H1 (cell line): ENCODE results near the gene GSTM3. TPM values are rescaled to one million over a fixed set of nuclear protein-coding genes. Genes with fewer than 3 reads are reported as not detected.
A peak's percentile ranks its signal among the peaks of the same experiment; 100 is the strongest.

ENCODE experiments used
- CHD1 ChIP-seq: IDR thresholded peaks from 2 replicates; pipeline ENCODE4 v1.6.1; 2012; ENCODE audit warnings: low read depth, low read length, improper control_type of control experiment
- EZH2 ChIP-seq: fragments of 200-600 bp; sonication (generic); IDR thresholded peaks from 2 replicates; pipeline ENCODE4 v1.7.1; 2012; ENCODE audit warnings: low read depth, mild to moderate bottlenecking, moderate library complexity, low read length, inconsistent platforms; ENCODE audit not compliant: severe bottlenecking
- HDAC2 ChIP-seq, 2 experiments: fragments of 300-600 bp in 1 of 2; sonication (generic) in 1 of 2; IDR thresholded peaks; 2 replicates each; pipeline ENCODE4 v1.6.1; 2011 to 2012; ENCODE audit warnings: low read depth in 2 of 2, low read length in 2 of 2, mild to moderate bottlenecking in 2 of 2, moderate library complexity in 2 of 2, borderline replicate concordance in 1 of 2, inconsistent platforms in 1 of 2
- POLR2A ChIP-seq, 2 experiments: IDR thresholded peaks; 1 replicate in 1 of 2; 2 replicates in 1 of 2; pipeline ENCODE4 v1.6.1; 2011; ENCODE audit warnings: low read depth in 2 of 2, low read length in 2 of 2, mild to moderate bottlenecking in 2 of 2; ENCODE audit errors: control extremely low read depth in 1 of 2
- RAD21 ChIP-seq, 2 experiments: IDR thresholded peaks in 1 of 2; conservative IDR thresholded peaks in 1 of 2; 2 replicates each; pipeline ENCODE4 v1.6.1; 2011; ENCODE audit warnings: low read depth in 2 of 2, low read length in 2 of 2, improper control_type of control experiment in 1 of 2, inconsistent platforms in 1 of 2, mild to moderate bottlenecking in 1 of 2, moderate library complexity in 1 of 2
- SRF ChIP-seq: IDR thresholded peaks from 2 replicates; pipeline ENCODE4 v1.6.1; 2011; ENCODE audit warnings: mild to moderate bottlenecking, low read depth, low read length, moderate library complexity
- ZNF274 ChIP-seq: IDR thresholded peaks from 2 replicates; pipeline ENCODE4 v1.7.0; 2012; ENCODE audit warnings: low read length, borderline replicate concordance; ENCODE audit errors: extremely low read depth
- polyA plus RNA-seq, 7 experiments: library from polyadenylated mRNA; depleted of rRNA in 3 of 7; stranded (reverse) in 5 of 7; unstranded in 2 of 7; fragments of >200 nt in 5 of 7; fragments of 200-250 nt in 2 of 7; gene quantifications; 1 replicate in 5 of 7; 2 replicates in 1 of 7; 4 replicates in 1 of 7; pipeline versions ENCODE4 v1.2.1 to v1.2.3, GENCODE V29; 2011 to 2013; ENCODE audit warnings: missing spikeins in 2 of 7, mixed read lengths in 2 of 7
- total RNA-seq: library from RNA; stranded (reverse); fragmentation: NEBNext Ultra II Directional; extraction: Animal tissue kit (Norgen Biotek cat#: 25700); gene quantifications from 2 replicates; pipeline ENCODE4 v1.2.1, GENCODE V29; 2021

Gene GSTM3
- total and polyA plus RNA-seq, 2 of the 8 experiments (the other 6 are each of a cell fraction or from before 2014, with no cell fraction given), result 2.2 to 5.1 TPM

- TF ChIP-seq POLR2A (IDR thresholded peaks at IDR 0.05; ENCODE audit: control extremely low read depth in 1 of 2, low read depth in 2 of 2, low read length in 2 of 2) (no peak), RAD21 (IDR thresholded peaks at IDR 0.05 in 1 of 2, conservative IDR thresholded peaks at IDR 0.05 in 1 of 2; ENCODE audit: low read depth in 2 of 2, low read length in 2 of 2) (peak; percentile 100), CHD1 (no peak), EZH2 (no peak), HDAC2 (IDR thresholded peaks at IDR 0.05; ENCODE audit: borderline replicate concordance in 1 of 2, low read depth in 2 of 2, low read length in 2 of 2) (no peak), ZNF274 (no peak), SRF (0 out of 2 replicates have a peak, but pooled peaks have one; percentile 9)
Measured at GRCh38 chr1:109776911-109777310, 36.1 kb upstream of the GSTM3 start (continued).
